Erythroblast (primary cell): Measurements from ENCODE around the gene LRP1.

Experiments used
- DNase-seq, 2 experiments: peaks; one replicate each; lab custom pipeline; 2025; lab: John Stamatoyannopoulos, UW
- GATA1 ChIP-seq: IDR thresholded peaks from 2 replicates; pipeline ENCODE4 v1.6.1; 2011; ENCODE audit warnings: low read depth, mild to moderate bottlenecking, control low read depth, low read length, moderate library complexity
- POLR2A ChIP-seq: IDR thresholded peaks from 2 replicates; pipeline ENCODE4 v1.6.1; 2011; ENCODE audit warnings: mild to moderate bottlenecking, low read length

Gene LRP1

DNA sequence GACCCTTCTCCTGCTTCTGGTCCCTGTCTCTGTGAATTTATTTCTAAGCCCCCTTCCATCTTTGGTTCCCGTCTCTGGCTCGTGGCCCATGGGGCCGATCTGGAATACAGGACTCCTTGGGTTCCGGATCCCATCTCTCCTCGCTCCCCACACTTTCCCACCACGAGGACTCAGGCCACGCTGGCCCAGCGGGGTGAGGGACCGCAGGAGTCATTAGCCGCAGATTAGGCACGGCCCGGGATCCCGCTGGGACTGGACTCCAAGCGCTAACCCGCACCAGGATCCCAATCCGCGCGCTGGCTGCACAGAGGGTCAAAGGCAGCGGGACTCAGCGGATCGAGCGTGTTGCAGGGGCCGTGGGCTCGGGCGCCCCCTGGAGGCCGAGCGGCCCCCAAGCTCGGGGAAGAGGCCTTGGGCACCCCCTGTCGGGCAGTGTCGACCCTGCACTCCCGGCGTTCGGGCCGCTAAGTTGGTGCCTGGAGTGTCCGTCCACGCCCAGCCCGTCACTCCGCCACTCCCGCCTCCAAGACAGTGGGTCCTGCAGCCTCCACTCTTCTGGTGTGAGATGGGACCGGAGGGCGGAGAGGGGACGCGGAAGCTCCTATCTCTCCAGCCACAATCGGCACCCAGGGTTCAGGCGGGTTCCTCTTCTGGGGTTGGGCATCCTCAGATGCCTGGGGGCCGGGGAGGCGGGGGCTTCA, 110.7 kb downstream of the LRP1 start:
- no peak for TF ChIP-seq POLR2A
- no peak for TF ChIP-seq GATA1
- peak; percentile 90 to 96 for DNase-seq

DNA sequence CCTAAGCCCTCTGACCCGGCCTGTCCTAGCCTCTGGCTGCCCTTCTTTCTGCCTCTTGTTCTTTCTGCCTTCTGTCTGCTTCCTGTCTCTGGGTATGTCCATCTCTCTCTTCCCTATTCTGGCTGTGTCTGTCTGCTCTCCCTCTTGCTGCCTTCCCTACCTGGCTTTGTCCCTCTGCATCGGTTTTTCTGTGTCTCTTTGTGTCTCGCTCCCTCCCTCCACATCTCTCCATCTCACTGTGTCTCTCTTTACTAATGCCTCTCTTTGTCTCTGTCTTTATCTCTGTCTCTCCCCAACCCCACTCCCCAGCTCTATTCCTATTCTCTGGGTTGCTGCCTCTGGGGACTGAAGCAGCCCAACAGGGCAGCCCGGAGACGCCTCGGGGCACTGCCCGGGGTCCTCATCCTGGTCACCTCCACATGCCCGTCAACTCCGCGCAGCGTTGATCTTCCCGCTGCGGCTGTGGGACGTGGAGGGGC, 111.3 kb downstream of the LRP1 start:
- no peak for TF ChIP-seq POLR2A
- no peak for TF ChIP-seq GATA1

DNA sequence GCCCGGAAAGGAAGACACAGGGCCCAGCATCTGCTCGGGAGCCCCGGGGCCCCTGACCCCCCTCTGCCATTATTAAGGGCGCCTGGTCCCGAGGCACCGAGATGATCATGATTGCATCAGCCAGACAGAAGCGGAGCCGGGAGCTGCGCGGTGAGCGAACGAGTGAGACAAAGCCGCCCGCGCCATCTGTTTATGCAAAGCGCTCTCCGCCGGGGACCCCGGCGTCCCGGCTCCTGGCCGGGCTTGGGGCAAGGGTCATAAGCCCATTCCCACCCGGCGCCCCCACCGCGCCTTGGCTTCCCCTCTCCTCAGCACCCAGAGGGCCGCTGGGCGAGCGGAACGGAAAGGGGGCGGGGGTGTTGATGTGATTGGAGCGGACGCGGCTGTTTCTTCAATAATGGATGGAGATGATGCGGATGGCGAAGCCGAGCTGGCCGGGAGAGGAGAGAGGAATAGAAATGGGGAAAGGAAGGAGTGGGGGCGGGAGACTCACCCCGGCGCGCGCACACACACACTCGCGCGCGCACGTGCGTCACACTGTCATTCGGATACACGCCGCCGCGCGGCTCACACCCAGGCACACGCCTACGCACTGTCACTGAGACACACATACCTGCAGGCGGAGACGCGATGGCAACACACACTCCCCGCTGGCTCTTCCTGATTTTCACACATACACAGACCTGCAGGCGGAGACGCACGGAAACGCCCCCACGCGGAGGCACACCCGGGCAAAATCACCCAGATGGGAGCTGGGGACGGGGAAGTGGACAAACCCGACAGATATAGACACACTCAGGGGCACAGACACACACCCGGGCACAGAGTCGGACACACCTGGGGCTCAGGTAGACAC, 112.0 kb downstream of the LRP1 start:
- peak; percentile 29 to 57 for DNase-seq
- TF ChIP-seq GATA1: no peak
- TF ChIP-seq POLR2A: no peak

More for the DNA sequence above, 111.3 kb downstream of the LRP1 start:
- no peak for DNase-seq

- peak in 1 of 2 experiments; percentile 37 for DNase-seq
- TF ChIP-seq POLR2A (no peak), GATA1 (no peak)
Observed at GRCh38 chr12:57240926-57241401, 112.7 kb downstream of the LRP1 start.

DNA sequence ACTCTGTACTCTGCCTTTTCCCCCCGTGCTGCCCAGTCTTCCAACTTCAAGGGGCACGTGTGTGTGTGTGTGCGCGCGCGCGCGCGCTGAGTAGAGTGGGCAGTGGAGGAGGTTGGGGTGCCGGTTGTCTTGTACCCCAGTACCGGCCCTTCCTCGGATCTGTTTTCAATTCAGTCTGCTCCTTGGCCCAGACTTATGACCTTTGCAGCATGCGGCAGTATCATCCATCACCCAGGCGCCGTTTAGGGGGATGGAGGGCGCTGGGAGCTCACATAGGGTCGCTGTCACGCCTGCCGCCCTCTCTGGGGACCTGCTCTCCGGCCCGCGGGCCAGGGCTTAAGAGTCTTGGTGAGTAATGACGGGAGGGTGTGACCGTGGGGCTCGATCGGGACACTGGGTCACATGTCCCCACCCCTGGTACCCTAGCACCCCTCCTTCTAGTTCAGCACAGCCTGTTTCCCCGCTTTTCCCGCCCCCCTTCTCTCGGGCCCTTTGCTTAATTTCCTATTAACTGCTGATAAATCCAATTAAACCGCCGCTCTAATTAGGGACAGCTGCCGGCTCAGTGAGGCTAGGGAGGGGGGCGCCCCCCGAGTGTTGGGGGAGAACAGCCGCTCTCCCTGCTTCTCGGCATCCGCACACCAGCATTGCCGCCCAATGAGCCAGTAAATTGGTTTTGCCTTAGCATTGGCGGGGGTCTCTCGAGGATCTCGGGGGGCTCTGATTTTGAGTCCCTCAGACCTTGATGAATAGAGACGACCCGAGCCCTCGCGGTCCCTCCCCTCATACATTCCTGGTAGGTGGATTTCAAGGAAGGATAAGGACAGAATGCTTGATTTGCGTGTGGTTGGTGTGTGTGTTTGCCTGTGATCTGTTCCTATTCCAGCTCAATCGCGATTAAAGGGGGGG, 113.4 kb downstream of the LRP1 start:
- TF ChIP-seq POLR2A (no peak), GATA1 (no peak)
- peak in 1 of 2 experiments; percentile 37 for DNase-seq

- DNase-seq: no peak
- no peak for TF ChIP-seq GATA1
Observed at GRCh38 chr12:57242329-57242690, 114.0 kb downstream of the LRP1 start.

- TF ChIP-seq POLR2A: no peak
- no peak for TF ChIP-seq GATA1
- peak; percentile 67 to 73 for DNase-seq
Observed at GRCh38 chr12:57242691-57243454, 114.6 kb downstream of the LRP1 start.

GRCh38 chr12:57243521-57244311, 115.4 kb downstream of the LRP1 start:
- TF ChIP-seq GATA1 (no peak), POLR2A (no peak)
- peak; percentile 80 to 88 for DNase-seq

DNA sequence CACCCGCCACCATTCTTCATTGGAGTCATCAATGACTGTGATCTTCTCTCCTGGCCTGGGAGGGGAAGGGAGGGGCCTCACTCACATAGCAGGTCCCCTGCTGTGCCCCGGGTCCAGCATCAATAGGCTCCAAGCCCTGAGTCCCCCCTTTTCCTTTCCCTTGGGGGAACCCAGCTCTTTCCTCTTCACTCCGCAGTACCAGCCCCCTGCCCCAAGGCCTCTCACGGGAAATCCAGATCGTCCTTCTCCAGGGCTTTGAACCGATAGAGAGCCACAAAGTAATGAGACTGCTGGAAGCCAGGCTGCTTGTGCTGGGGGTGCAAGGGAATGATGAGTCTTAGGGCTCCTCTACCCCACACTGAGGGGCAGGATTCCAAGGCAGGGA, 116.0 kb downstream of the LRP1 start:
- no peak for TF ChIP-seq POLR2A
- DNase-seq: no peak

DNA sequence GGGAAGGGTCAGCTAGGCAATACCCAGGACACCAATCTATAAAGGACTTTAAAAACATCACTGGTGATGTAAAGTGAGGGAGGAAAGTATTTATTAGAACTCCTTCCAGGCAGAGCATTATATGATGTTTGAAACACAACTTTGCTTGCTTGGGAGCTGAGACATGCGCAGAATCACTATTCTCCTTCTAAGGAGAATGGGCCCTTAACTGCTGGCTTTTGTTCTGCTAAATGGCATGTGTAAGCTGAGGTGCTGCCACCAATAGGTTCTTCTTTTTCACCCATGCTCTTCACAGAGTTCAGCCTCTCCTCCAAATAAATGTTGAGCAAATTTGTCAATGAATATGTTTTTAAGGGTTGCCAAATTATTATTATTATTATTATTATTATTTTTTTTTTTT, 118.8 kb downstream of the LRP1 start:
- no peak for TF ChIP-seq GATA1
- TF ChIP-seq POLR2A: no peak
- no peak for DNase-seq

- no peak for DNase-seq
- no peak for TF ChIP-seq POLR2A
- TF ChIP-seq GATA1: no peak
Observed at GRCh38 chr12:57248934-57249742, 120.9 kb downstream of the LRP1 start.
